Naive thymus-derived CD4-positive, alpha-beta T cell (primary cell): Measurements from ENCODE around the gene BUB3. TPM values are rescaled to one million over a fixed set of nuclear protein-coding genes. Genes with fewer than 3 reads are reported as not detected.
A peak's percentile ranks its signal among the peaks of the same experiment; 100 is the strongest.

Experiments used
- ATAC-seq: fragments of 150-1000 bp; cut with Tn5 transposase; 2 replicates; pipeline ENCODE4 v1.10.0; 2021; ENCODE audit warnings: mild to moderate bottlenecking, moderate library complexity
- CTCF ChIA-PET: fragments of 350-600 bp; sonication (Branson Sonifier 250); formaldehyde crosslinking; loops from one replicate; lab custom pipeline; 2021; ENCODE audit warnings: antibody characterized with exemption; lab: Charles Lee
- POLR2A ChIA-PET: fragments of 350-600 bp; sonication (Branson Sonifier 250); formaldehyde crosslinking; loops from one replicate; lab custom pipeline; 2021; ENCODE audit warnings: antibody characterized with exemption, inconsistent platforms; lab: Charles Lee
- DNase-seq, 9 donors: peaks; one replicate each; pipeline versions ENCODE4 v3.0.0 to v3.0.0-alpha.2; 2020 to 2022; ENCODE audit warnings: mixed read lengths in 1 of 9
- H3K27ac ChIP-seq: one replicate; pipeline ENCODE4 v1.7.0; 2013; ENCODE audit warnings: mild to moderate bottlenecking, low read depth, low read length, moderate library complexity
- H3K27me3 ChIP-seq, 2 donors: one replicate each; pipeline ENCODE4 v1.7.0; 2013; ENCODE audit warnings: low read length in 2 of 2, mild to moderate bottlenecking in 2 of 2, moderate library complexity in 2 of 2; ENCODE audit not compliant: control insufficient read depth in 2 of 2, insufficient read depth in 2 of 2
- H3K36me3 ChIP-seq, 3 experiments: 1 replicate in 2 of 3; 2 replicates in 1 of 3; pipeline ENCODE4 v1.7.0; 2013; ENCODE audit warnings: low read length in 3 of 3, mild to moderate bottlenecking in 3 of 3, moderate library complexity in 1 of 3; ENCODE audit not compliant: insufficient read depth in 3 of 3, control insufficient read depth in 2 of 3
- H3K4me1 ChIP-seq, 2 donors: one replicate each; pipeline ENCODE4 v1.7.0; 2013; ENCODE audit warnings: low read length in 2 of 2, mild to moderate bottlenecking in 2 of 2, moderate library complexity in 1 of 2; ENCODE audit not compliant: control insufficient read depth in 2 of 2, insufficient read depth in 2 of 2
- H3K4me3 ChIP-seq: 2 replicates; pipeline ENCODE4 v1.7.0; 2013; ENCODE audit warnings: mild to moderate bottlenecking, low read length
- H3K9me3 ChIP-seq, 3 experiments: 1 replicate in 2 of 3; 2 replicates in 1 of 3; pipeline ENCODE4 v1.7.0; 2013; ENCODE audit warnings: low read length in 3 of 3; ENCODE audit not compliant: control insufficient read depth in 2 of 3
- H3K27ac Mint-ChIP-seq, 9 donors: one replicate each; pipeline ENCODE4 v1.8.0; 2020 to 2022; ENCODE audit warnings: mixed read lengths in 9 of 9, mild to moderate bottlenecking in 8 of 9, moderate library complexity in 5 of 9, inconsistent platforms in 2 of 9
- H3K27me3 Mint-ChIP-seq, 5 donors: one replicate each; pipeline ENCODE4 v1.8.0; 2021 to 2022; ENCODE audit warnings: mixed read lengths in 5 of 5, mild to moderate bottlenecking in 1 of 5
- H3K36me3 Mint-ChIP-seq, 5 donors: one replicate each; pipeline ENCODE4 v1.8.0; 2020 to 2022; ENCODE audit warnings: mixed read lengths in 5 of 5, mild to moderate bottlenecking in 3 of 5, inconsistent platforms in 1 of 5
- H3K4me1 Mint-ChIP-seq, 7 donors: one replicate each; pipeline ENCODE4 v1.8.0; 2020 to 2022; ENCODE audit warnings: mixed read lengths in 7 of 7, mild to moderate bottlenecking in 3 of 7, inconsistent platforms in 1 of 7
- H3K4me3 Mint-ChIP-seq, 10 donors: one replicate each; pipeline ENCODE4 v1.8.0; 2020 to 2022; ENCODE audit warnings: mild to moderate bottlenecking in 10 of 10, mixed read lengths in 10 of 10, moderate library complexity in 6 of 10, inconsistent platforms in 2 of 10
- H3K9me3 Mint-ChIP-seq, 11 donors: one replicate each; pipeline ENCODE4 v1.8.0; 2020 to 2022; ENCODE audit warnings: mixed read lengths in 11 of 11, mild to moderate bottlenecking in 4 of 11, inconsistent platforms in 1 of 11, moderate library complexity in 1 of 11
- intact Hi-C, 2 donors: fragments of 100-400 bp; cut with micrococcal nuclease; formaldehyde crosslinking; loops; one replicate each; pipeline ENCODE4 v1.15.1; 2023
- polyA plus RNA-seq, 2 donors: library from polyadenylated mRNA; unstranded; fragments of 300-500 nt; fragmentation: Illumina TruSeq; gene quantifications; one replicate each; pipeline ENCODE4 v1.2.3, GENCODE V29; 2021
- total RNA-seq, 6 experiments: library from RNA in 5 of 6; stranded (reverse) in 5 of 6; gene quantifications; 1 replicate in 5 of 6; 2 replicates in 1 of 6; pipeline ENCODE4 v1.2.3 and lab custom pipeline; 2021 to 2026

BUB3 gene
- total and polyA plus RNA-seq, 7 experiments from 2014 or later: 91.4 to 255 (median 180) TPM

DNA sequence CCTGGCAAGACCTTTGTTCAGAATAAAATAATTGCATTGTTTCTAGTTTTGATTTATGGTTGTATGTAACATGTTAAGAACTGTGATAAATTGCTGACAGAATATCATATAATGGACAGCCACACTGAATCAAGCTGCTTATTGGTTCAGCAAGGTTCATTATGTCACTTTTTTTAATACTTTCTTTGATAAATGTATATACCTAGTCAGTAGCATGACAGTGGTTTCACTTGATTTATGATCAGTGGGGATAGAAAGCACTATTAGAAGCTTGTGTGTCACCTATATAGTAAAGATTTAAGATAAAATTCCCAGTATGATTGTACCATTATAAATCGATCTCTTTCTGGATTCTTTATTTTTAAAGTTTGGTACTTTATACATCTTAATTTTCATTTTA lies 4.5 kb downstream of the BUB3 start:
- POLR2A ChIA-PET: interaction anchor here (0.9 to 4.3 kb wide), 2 partner anchors 9 to 13 kb away, joined by 3 to 16 read pairs; no protein-coding TSS in a partner anchor
- Mint-ChIP-seq H3K36me3 (peaks cover 8 to 57% (median 40%) of the 10 kb centered on the region in 5 donors), H3K4me3 (peak overlapping the region in 8 of 10 donors; percentile 7 to 100 (median 48)), H3K9me3 (peaks cover 0 to 1% (median 0%) of the 10 kb centered on the region in 11 donors), H3K27ac (peak overlapping the region in 6 of 9 donors; percentile 9 to 82 (median 62)), H3K27me3 (no peaks in the 10 kb centered on the region), H3K4me1 (peaks cover 40 to 87% (median 82%) of the 10 kb centered on the region in 7 donors)
- H3K36me3 ChIP-seq: peaks cover 21 to 47% (median 29%) of the 10 kb centered on the region in 3 experiments
- intact Hi-C loops: no loop called here
- H3K4me1 ChIP-seq: peaks cover 43 to 67% of the 10 kb centered on the region in 2 donors
- no peaks in the 10 kb centered on the region for H3K9me3 ChIP-seq
- CTCF ChIA-PET: interaction anchor here (0.5 to 1.2 kb wide), 3 partner anchors 24 to 1178 kb away, joined by 3 read pairs; no protein-coding TSS in a partner anchor
- H3K27me3 ChIP-seq: no peaks in the 10 kb centered on the region
- no peak overlapping the region for H3K4me3 ChIP-seq
- ATAC-seq: no peak
- no peak overlapping the region for H3K27ac ChIP-seq
- DNase-seq: no peak

DNA sequence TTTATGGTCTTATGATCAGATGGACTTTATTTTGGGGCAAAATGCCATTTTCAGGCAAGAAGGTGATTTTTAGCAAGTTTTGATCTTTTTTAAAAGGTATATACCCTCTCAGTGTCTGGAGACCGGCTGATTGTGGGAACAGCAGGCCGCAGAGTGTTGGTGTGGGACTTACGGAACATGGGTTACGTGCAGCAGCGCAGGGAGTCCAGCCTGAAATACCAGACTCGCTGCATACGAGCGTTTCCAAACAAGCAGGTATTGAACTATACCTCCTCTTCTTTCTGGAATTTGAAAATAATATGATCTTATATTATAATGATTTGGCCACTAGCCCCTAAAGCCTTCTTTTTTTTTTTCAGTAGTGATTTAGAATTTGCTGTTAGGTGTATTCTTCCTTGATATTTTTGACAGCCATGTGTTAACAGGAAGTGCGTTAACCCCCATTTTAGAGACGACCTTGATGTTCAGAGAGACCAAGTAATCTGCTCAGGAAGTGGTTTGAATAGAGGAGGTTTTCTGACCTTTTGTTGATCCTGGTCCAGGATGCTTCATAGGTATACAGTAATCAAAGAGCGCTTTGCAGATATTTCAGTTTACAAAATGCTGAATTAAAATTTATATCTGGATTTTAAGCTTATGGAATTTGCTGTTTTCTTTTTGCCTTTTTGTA lies 6.2 kb downstream of the BUB3 start:
- peaks cover 31 to 55% (median 42%) of the 10 kb centered on the region in 3 experiments for H3K36me3 ChIP-seq
- ChIA-PET CTCF (interaction anchor here (1.0 to 1.1 kb wide), 2 partner anchors 13 to 87 kb away, joined by 3 to 5 read pairs; no protein-coding TSS in a partner anchor), POLR2A (interaction anchor here (0.6 to 4.3 kb wide), 4 partner anchors 10 to 197 kb away, joined by 3 to 16 read pairs (median 3); no protein-coding TSS in a partner anchor)
- no peaks in the 10 kb centered on the region for H3K9me3 Mint-ChIP-seq
- H3K4me3 Mint-ChIP-seq: peak overlapping the region; percentile 59 to 93 (median 71)
- peaks cover 40 to 58% of the 10 kb centered on the region in 2 donors for H3K4me1 ChIP-seq
- peak overlapping the region; percentile 25 for H3K4me3 ChIP-seq
- peak; percentile 93 for ATAC-seq
- no peaks in the 10 kb centered on the region for H3K27me3 Mint-ChIP-seq
- peaks cover 33 to 87% (median 78%) of the 10 kb centered on the region in 7 donors for H3K4me1 Mint-ChIP-seq
- no peaks in the 10 kb centered on the region for H3K9me3 ChIP-seq
- no peaks in the 10 kb centered on the region for H3K27me3 ChIP-seq
- peak overlapping the region; percentile 73 to 90 (median 78) for H3K27ac Mint-ChIP-seq
- intact Hi-C loops: loop anchor here in 1 of 2 donors (1.0 kb wide), 1 partner anchor 81 kb away; no protein-coding TSS in a partner anchor
- peak in 7 of 9 donors; percentile 49 to 80 (median 73) for DNase-seq
- peaks cover 7 to 55% (median 47%) of the 10 kb centered on the region in 5 donors for H3K36me3 Mint-ChIP-seq
- peak overlapping the region; percentile 46 for H3K27ac ChIP-seq

DNA sequence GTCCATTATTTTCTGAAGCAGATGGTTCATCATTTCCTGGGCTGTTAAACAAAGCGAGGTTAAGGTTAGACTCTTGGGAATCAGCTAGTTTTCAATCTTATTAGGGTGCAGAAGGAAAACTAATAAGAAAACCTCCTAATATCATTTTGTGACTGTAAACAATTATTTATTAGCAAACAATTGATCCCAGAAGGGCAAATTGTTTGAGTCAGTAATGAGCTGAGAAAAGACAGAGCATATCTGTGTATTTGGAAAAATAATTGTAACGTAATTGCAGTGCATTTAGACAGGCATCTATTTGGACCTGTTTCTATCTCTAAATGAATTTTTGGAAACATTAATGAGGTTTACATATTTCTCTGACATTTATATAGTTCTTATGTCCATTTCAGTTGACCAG lies 10.1 kb downstream of the BUB3 start:
- Histone ChIP-seq H3K27me3 (no peaks in the 10 kb centered on the region), H3K9me3 (no peaks in the 10 kb centered on the region), H3K27ac (no peak overlapping the region), H3K4me1 (peaks cover 24 to 26% of the 10 kb centered on the region in 2 donors), H3K36me3 (peaks cover 38 to 61% (median 42%) of the 10 kb centered on the region in 3 experiments), H3K4me3 (no peak overlapping the region)
- intact Hi-C loops: no loop called here
- Mint-ChIP-seq H3K4me1 (peaks cover 15 to 65% (median 53%) of the 10 kb centered on the region in 7 donors), H3K36me3 (peaks cover 3 to 60% (median 33%) of the 10 kb centered on the region in 5 donors), H3K4me3 (no peak overlapping the region), H3K9me3 (no peaks in the 10 kb centered on the region), H3K27me3 (no peaks in the 10 kb centered on the region), H3K27ac (no peak overlapping the region)
- ATAC-seq (no peak), DNase-seq (no peak)
- POLR2A ChIA-PET: interaction anchor here (0.6 to 2.8 kb wide), 2 partner anchors 10 to 1551 kb away, joined by 3 to 8 read pairs; partner anchors contain the start of gene BUB3
- CTCF ChIA-PET: no interaction called here

DNA sequence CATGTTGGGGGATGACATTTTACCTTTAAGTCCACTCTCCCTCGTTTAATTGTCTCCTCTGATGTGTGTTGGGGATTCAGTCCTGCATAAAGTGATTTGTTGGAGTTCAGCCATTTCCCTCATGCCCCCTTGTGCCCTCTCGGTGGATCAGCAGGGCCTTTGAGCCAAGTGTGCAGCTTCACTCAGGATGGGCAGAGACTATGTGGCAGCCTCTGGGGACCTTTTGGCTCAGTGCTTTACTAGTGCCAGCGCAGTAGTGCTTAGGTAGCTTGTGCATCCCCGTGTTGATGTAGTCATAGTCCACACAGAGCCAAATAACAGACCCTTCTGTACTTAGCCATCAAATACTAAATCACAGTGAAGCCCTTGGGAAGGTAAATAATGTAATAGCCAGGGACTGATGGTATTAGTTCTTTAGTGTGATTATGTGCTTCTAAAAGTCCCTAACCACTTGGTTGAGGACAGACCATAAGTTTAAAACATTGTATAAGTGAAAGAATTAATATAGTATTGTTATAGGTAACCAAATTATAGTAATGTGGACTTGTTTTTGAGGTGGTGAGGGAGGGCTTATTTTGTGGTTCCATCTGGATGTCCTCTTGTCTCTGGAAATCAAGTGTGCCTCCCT lies 11.4 kb downstream of the BUB3 start:
- Histone ChIP-seq H3K4me1 (peaks cover 13 to 16% of the 10 kb centered on the region in 2 donors), H3K36me3 (peaks cover 38 to 65% (median 42%) of the 10 kb centered on the region in 3 experiments), H3K4me3 (no peak overlapping the region), H3K9me3 (no peaks in the 10 kb centered on the region), H3K27ac (no peak overlapping the region), H3K27me3 (no peaks in the 10 kb centered on the region)
- CTCF ChIA-PET: no interaction called here
- Mint-ChIP-seq H3K27ac (peak overlapping the region in 4 of 9 donors; percentile 14 to 50 (median 35)), H3K4me3 (no peak overlapping the region), H3K9me3 (no peaks in the 10 kb centered on the region), H3K36me3 (peaks cover 3 to 65% (median 33%) of the 10 kb centered on the region in 5 donors), H3K27me3 (no peaks in the 10 kb centered on the region), H3K4me1 (peaks cover 8 to 56% (median 40%) of the 10 kb centered on the region in 7 donors)
- POLR2A ChIA-PET: no interaction called here
- intact Hi-C loops: no loop called here
- DNase-seq (no peak), ATAC-seq (no peak)

DNA sequence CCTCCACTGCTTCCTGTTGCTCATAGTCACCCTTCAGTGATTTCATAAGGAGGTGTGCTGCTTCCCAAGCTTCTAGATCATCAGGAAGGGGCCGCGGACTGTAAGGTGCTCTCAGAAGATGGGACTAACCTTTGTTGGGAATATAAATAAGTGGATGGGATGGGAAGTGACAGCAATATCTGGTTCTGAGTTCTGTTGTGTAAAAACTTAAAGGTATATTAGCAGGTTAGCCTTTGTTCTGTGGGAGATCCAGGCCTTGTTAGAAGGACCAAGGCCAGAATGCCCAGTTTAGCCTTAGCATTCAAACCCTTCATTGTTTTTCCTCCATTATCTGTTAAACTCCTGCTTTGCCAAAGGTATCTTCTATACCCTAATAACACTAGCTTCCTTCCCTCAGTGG lies 12.4 kb downstream of the BUB3 start:
- H3K4me1 Mint-ChIP-seq: peaks cover 6 to 46% (median 31%) of the 10 kb centered on the region in 7 donors
- H3K4me3 ChIP-seq: no peak overlapping the region

DNA sequence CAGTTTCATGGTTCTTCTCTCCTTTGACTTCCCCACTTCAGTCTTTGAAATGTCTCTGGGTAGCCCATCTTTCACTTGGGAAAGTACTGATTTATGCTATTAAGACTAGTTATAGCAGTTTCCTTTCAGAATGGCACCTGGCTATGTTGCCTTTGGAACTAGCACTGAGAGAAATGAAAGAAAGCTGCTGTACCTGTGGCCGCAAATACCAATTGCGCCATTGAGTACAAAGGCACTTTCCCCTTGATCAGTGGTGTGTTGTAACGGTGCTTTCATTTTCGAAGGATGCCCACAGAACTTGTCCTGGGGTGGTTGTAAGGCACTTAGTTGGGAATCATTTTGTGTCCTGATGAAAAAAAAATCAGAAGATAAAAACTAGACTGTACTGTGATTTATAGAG lies 16.8 kb downstream of the BUB3 start:
- intact Hi-C loops: no loop called here
- Mint-ChIP-seq H3K27ac (no peak overlapping the region), H3K4me3 (no peak overlapping the region), H3K27me3 (no peaks in the 10 kb centered on the region), H3K4me1 (peaks cover 0 to 32% (median 15%) of the 10 kb centered on the region in 7 donors), H3K36me3 (peaks cover 5 to 68% (median 45%) of the 10 kb centered on the region in 5 donors), H3K9me3 (no peaks in the 10 kb centered on the region)
- Histone ChIP-seq H3K9me3 (no peaks in the 10 kb centered on the region), H3K4me3 (no peak overlapping the region), H3K27me3 (no peaks in the 10 kb centered on the region), H3K27ac (no peak overlapping the region), H3K4me1 (no peaks in the 10 kb centered on the region), H3K36me3 (peaks cover 2 to 31% (median 9%) of the 10 kb centered on the region in 3 experiments)
- ChIA-PET CTCF (no interaction called here), POLR2A (no interaction called here)
- DNase-seq: no peak
- ATAC-seq: no peak

More for the DNA sequence above, 12.4 kb downstream of the BUB3 start:
- no peak overlapping the region for H3K4me3 Mint-ChIP-seq
- no peaks in the 10 kb centered on the region for H3K27me3 ChIP-seq
- no peak overlapping the region for H3K27ac ChIP-seq
- ChIA-PET POLR2A (no interaction called here), CTCF (no interaction called here)
- H3K27me3 Mint-ChIP-seq: no peaks in the 10 kb centered on the region
- H3K4me1 ChIP-seq: peaks cover 5 to 8% of the 10 kb centered on the region in 2 donors
- DNase-seq (no peak), ATAC-seq (no peak)
- intact Hi-C loops: no loop called here
- H3K36me3 Mint-ChIP-seq: peaks cover 3 to 68% (median 30%) of the 10 kb centered on the region in 5 donors
- no peaks in the 10 kb centered on the region for H3K9me3 ChIP-seq
- H3K27ac Mint-ChIP-seq: peak overlapping the region in 1 of 9 donors; percentile 6
- H3K9me3 Mint-ChIP-seq: no peaks in the 10 kb centered on the region
- peaks cover 37 to 64% (median 40%) of the 10 kb centered on the region in 3 experiments for H3K36me3 ChIP-seq
